ENCODE measurements around the gene ZNF136.

The ZNF136 gene

GRCh38 chr19:12156223-12157058 lies 6.5 kb upstream of the ZNF136 start, which contains the start of gene ZNF625:
Gene ZNF625, minus strand, starts transcription at chr19:12156734. Its CDS starts 176 bp downstream, at chr19:12156558.
- H3K36me3 ChIP-seq (ENCODE audit: insufficient read depth, low read length) = no peaks in the 10 kb centered on the region
- H3K9ac ChIP-seq (ENCODE audit: low read depth, low read length, poor library complexity, severe bottlenecking) = peak within 1 kb of the TSS; percentile 95
- H3K79me2 ChIP-seq (ENCODE audit: insufficient read depth, low read length) = peaks cover 50% of the 10 kb centered on the region
- peaks cover 17% of the 10 kb centered on the region for H4K20me1 ChIP-seq (ENCODE audit: insufficient read depth, low read length, poor library complexity, severe bottlenecking)
- H3F3A ChIP-seq (ENCODE audit: low read depth) = no peaks in the 10 kb centered on the region
- H3K9me3 ChIP-seq (ENCODE audit: insufficient read depth, low read depth, low read length) = no peaks in the 10 kb centered on the region
- H3K27me3 ChIP-seq (ENCODE audit: insufficient read depth, low read length, poor library complexity, severe bottlenecking) = no peaks in the 10 kb centered on the region
- peak within 1 kb of the TSS; percentile 93 for H3K4me3 ChIP-seq (ENCODE audit: low read length, poor library complexity, severe bottlenecking)
- H3K4me2 ChIP-seq (ENCODE audit: low read depth, low read length, poor library complexity, severe bottlenecking) = peak within 1 kb of the TSS; percentile 92
- no peaks in the 10 kb centered on the region for H3K9me2 ChIP-seq (replicated peaks; ENCODE audit: low read depth, low read length)
- peak within 1 kb of the TSS; percentile 99 for H2AFZ ChIP-seq (ENCODE audit: low read length)
- TF ChIP-seq CTCF (conservative IDR thresholded peaks at IDR 0.05; ENCODE audit: low read length) (no peak), EZH2phosphoT487 (IDR thresholded peaks at IDR 0.05; ENCODE audit: borderline replicate concordance) (no peak)
- H3K4me1 ChIP-seq (ENCODE audit: insufficient read depth, low read length, poor library complexity, severe bottlenecking) = peaks cover 28% of the 10 kb centered on the region

GRCh38 chr19:12159773-12160414 lies 3.0 kb upstream of the ZNF136 start:
- H3K4me3 ChIP-seq (ENCODE audit: low read length, poor library complexity, severe bottlenecking) = no peak overlapping the region
- H3K27me3 ChIP-seq (ENCODE audit: insufficient read depth, low read length, poor library complexity, severe bottlenecking) = peaks cover 4% of the 10 kb centered on the region
- H3K4me1 ChIP-seq (ENCODE audit: insufficient read depth, low read length, poor library complexity, severe bottlenecking) = peaks cover 23% of the 10 kb centered on the region
- no peaks in the 10 kb centered on the region for H3K36me3 ChIP-seq (ENCODE audit: insufficient read depth, low read length)
- H3K79me2 ChIP-seq (ENCODE audit: insufficient read depth, low read length) = peaks cover 38% of the 10 kb centered on the region
- no peaks in the 10 kb centered on the region for H3K9me2 ChIP-seq (replicated peaks; ENCODE audit: low read depth, low read length)
- H3K9ac ChIP-seq (ENCODE audit: low read depth, low read length, poor library complexity, severe bottlenecking) = no peak overlapping the region
- no peaks in the 10 kb centered on the region for H3F3A ChIP-seq (ENCODE audit: low read depth)
- H2AFZ ChIP-seq (ENCODE audit: low read length) = no peak overlapping the region
- H4K20me1 ChIP-seq (ENCODE audit: insufficient read depth, low read length, poor library complexity, severe bottlenecking) = peaks cover 22% of the 10 kb centered on the region
- H3K9me3 ChIP-seq (ENCODE audit: insufficient read depth, low read depth, low read length) = no peaks in the 10 kb centered on the region
- TF ChIP-seq CTCF (conservative IDR thresholded peaks at IDR 0.05; ENCODE audit: low read length) (no peak), EZH2phosphoT487 (IDR thresholded peaks at IDR 0.05; ENCODE audit: borderline replicate concordance) (no peak)
- H3K4me2 ChIP-seq (ENCODE audit: low read depth, low read length, poor library complexity, severe bottlenecking) = no peak overlapping the region

- Histone ChIP-seq H3K36me3 (ENCODE audit: insufficient read depth, low read length) (no peaks in the 10 kb centered on the region), H3K9ac (ENCODE audit: low read depth, low read length, poor library complexity, severe bottlenecking) (peak overlapping the region; percentile 93), H3K4me3 (ENCODE audit: low read length, poor library complexity, severe bottlenecking) (peak overlapping the region; percentile 93), H3K27me3 (ENCODE audit: insufficient read depth, low read length, poor library complexity, severe bottlenecking) (peaks cover 4% of the 10 kb centered on the region), H3K4me2 (ENCODE audit: low read depth, low read length, poor library complexity, severe bottlenecking) (peak overlapping the region; percentile 84), H3K9me3 (ENCODE audit: insufficient read depth, low read depth, low read length) (no peaks in the 10 kb centered on the region), H3K4me1 (ENCODE audit: insufficient read depth, low read length, poor library complexity, severe bottlenecking) (peaks cover 35% of the 10 kb centered on the region), H3K9me2 (replicated peaks; ENCODE audit: low read depth, low read length) (no peaks in the 10 kb centered on the region), H2AFZ (ENCODE audit: low read length) (peak overlapping the region; percentile 97), H3K79me2 (ENCODE audit: insufficient read depth, low read length) (peaks cover 46% of the 10 kb centered on the region), H4K20me1 (ENCODE audit: insufficient read depth, low read length, poor library complexity, severe bottlenecking) (peaks cover 32% of the 10 kb centered on the region), H3F3A (ENCODE audit: low read depth) (no peaks in the 10 kb centered on the region)
- TF ChIP-seq CTCF (conservative IDR thresholded peaks at IDR 0.05; ENCODE audit: low read length) (no peak), EZH2phosphoT487 (IDR thresholded peaks at IDR 0.05; ENCODE audit: borderline replicate concordance) (no peak)
Observed at GRCh38 chr19:12162513-12162881, 399 bp upstream of the ZNF136 start.
